ENCODE results near the gene HSPD1.

The HSPD1 gene

DNA sequence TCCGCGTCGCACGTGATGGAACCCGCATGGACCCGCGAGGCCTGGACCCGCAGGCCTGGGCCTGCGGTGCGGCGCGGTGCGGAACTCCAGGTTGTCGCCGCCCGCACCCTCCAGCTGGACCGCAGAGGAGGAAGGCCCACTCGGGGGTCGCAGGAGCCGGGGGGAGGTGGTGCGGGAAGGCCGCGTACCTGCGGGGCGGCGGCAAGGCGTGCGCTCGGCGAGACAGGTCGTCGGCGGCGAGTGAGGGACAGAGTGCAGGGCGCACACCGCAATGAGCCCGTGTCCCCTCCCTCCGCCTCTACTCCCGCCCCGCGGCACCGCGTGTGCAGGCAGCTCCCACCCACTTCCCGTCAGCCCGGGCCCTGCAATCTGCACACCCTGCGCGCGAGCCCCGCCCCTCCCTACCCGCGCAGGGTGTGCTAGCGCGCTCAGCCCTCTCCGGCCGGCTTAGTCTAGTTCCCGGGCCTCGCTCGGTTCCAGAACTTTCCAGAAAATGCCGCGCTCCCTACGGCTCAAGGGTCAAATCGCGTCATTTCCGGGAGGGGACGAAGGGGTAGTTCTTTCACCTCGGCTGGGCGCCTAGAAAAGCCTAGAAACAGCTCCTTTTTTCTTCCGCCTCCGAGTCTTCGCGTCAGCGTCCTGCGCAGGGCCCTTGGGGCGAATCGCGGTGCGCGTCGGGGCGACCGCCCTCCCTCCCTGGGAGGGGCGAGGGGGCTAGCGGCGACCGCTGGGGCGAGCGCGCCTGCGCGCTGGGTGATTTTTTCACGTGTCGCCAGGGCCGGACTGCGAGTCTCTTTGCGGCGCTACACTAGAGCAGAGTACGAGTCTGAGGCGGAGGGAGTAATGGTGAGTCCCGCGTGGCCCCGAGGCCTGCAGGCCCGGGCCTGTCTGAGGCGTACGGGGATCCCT lies at the start of gene HSPD1, which contains the start of gene HSPE1:
Gene HSPD1 (minus strand): TSS at position 247 of the 909 bp plus-strand sequence. CDS start 992 bp downstream, outside the sequence.
Gene HSPE1 (plus strand): TSS at position 786 of the 909 bp plus-strand sequence. CDS start 58 bp downstream, at position 844.
- DNase-seq = peak; percentile 97 to 98

- DNase-seq = no peak
These were observed 48.9 kb upstream of the HSPD1 start for GRCh38 chr2:197548582-197548981.

DNA sequence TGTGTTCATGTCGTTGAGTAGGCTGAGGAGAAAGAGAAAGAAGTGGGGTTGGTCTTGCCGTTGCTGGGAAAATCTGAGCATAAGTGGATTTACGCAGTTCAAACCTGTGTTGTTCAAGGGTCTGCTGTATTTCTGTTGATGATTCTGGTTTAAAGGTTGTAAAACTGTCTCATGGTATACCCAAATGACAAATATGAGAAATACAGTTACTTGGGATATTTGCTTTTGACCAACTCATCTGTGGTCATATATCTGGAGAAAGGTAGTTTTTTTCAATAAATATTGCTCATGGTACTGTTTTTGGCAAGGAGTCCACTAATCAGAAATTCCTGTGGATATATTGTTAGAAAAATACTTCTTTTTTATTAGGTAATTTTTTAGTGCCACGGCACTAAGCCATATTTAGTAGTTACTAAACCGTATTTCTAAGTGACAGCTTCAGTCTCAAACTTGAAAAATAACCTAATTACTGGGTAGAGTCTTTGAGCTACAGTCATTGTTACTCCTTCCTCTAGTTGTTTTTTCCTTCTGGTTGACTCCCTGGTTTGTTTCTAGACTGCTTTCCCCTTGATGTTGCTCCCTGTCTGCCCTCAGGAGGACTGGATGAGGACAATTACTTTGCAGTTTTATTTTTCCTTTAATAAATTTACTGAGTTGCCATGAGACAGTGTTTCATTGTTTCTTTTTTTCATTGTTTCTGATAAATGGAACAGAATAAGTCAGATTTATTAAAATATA lies 47.7 kb upstream of the HSPD1 start:
- DNase-seq = no peak

GRCh38 chr2:197543206-197543605 lies 43.6 kb upstream of the HSPD1 start:
- DNase-seq = no peak

- no peak for DNase-seq
These were observed 40.1 kb upstream of the HSPD1 start for GRCh38 chr2:197539734-197540133.

DNA sequence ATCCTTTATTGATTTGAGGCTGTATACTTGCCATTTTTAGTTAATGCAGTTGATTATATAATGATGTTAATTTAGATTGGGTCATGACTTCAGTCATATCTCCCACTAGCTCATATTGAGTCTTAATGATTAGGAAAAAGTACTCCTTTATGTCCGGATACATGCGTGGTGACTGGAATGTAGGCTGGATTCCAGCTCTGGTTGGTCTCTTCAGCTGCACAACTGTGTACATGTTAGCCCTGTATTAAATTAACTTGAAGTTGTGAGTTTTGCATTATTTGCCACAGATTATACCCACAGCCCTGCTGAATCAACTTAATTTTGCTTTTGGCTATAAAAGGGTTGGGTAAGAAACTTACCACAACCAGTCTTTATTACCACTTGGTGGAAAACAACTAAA lies 38.8 kb upstream of the HSPD1 start:
- no peak for DNase-seq

DNA sequence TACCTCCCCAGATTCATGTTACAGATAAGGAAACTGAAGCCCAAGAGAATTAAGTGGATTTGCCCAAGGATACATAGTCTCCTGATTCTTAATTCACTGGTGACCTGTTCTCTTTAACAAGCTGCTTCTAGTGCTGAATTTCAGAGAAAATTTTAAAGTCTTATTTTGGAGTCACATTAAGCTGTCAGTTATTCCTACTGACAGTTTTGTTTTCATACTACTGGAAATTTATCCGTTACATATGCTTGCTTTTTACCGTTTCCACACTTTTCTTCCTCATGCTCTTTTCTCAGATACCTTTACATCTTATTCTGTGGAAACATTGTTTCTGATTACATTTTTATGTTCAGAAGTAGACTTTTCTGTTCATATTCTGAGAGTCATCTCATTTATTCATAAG lies 17.5 kb upstream of the HSPD1 start:
- DNase-seq = no peak

GRCh38 chr2:197516393-197516761 lies 16.7 kb upstream of the HSPD1 start:
- no peak for DNase-seq

- DNase-seq = peak; percentile 94 to 97
These were observed 16.2 kb upstream of the HSPD1 start, which contains the start of gene MOB4 for GRCh38 chr2:197515739-197516392. Gene MOB4 (plus strand): TSS chr2:197516066. CDS start chr2:197516087, 21 bp downstream.

- DNase-seq = no peak
These were observed 15.7 kb upstream of the HSPD1 start for GRCh38 chr2:197515315-197515738.

DNA sequence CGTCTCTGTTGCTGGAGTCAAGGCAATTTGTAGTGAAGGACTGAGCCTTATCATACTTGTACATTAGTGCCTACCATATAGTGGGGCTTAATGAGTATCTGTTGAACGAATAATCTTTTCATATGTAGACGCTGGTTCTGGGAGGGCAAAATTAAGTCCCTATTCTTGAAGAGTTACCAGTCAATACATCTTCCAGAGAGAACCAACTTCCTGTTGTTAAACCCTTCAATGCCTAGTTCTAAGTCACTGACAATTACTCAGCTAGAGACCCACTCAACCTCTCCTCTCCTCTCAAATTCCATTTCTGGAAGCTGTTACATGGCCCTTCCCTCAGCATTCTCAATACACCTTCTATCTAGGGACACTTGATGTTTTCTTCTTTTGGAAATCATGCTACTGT lies 15.1 kb upstream of the HSPD1 start:
- DNase-seq = no peak

DNA sequence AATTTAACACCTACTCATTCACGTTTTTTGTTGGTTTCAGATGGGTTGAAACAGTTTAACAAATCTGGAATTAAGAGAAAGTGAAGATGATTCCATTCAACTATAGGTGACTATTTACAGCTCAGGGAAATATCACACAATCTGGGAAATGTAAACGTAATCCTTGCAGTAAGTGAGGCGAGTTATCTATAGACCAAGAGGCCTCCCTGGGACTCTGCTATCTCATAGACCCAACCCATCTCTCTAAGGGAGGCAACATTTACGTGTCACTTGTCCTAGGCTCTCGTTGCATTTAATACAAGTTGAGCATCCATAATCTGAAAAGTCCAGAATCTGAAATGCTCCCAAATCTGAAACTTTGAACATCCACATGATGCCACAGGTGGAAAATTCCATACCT lies 14.3 kb upstream of the HSPD1 start:
- DNase-seq = no peak

DNA sequence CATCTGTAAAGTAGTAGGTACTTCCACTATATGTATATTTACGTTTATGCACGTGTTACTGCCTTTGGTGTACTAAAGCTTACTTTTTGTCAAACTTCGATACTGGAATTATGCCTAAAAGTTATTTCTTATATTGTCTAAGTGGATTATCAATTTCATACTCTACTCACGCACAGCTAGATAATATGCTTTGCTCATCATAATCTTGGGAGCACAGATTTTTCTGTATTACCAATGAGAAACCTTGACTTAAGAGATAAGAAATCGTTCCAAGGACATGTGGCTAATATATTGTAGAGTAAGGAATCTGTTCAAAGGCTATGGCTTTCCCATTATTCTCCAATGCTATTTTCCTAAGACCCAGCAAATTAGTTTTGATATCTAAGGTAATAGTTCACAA lies 7.0 kb upstream of the HSPD1 start:
- no peak for DNase-seq

- DNase-seq = no peak
These were observed 4.9 kb upstream of the HSPD1 start for GRCh38 chr2:197504512-197504911.

DNA sequence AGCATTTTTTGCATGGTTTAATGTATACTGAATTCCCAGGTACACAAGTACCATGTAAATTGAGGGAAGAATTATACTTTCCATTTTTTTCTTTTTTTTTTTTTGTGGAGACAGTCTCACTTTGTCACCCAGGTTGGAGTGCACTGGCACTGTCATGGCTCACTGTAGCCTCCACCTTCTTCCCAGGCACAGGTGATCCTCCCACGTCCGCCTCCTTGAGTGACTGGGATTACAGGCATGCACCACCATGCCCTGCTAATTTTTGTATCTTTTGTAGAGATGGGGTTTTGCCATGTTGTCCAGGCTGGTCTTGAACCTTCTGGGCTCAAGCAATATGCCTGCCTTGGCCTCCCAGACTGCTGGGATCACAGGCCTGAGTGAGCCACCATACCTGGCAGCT lies 4.4 kb upstream of the HSPD1 start:
- no peak for DNase-seq

DNA sequence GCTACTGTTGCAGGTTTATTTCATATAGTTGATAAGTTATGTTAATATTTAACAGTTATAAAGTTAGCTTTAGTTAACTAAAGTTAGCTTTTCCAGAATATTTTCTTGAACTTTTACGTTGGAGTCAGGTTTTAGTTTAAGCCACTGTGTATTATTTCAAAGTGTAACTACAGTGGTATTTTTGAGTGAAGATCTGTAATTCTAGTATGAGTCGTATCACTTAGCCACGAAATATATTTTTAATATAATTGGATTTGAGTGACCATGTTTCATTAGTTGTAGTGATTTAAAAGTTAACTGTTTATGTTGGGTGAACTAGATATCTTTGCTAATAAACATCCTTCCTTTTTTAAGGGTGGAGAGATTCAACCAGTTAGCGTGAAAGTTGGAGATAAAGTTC lies 3.0 kb upstream of the HSPD1 start:
- DNase-seq = no peak

DNA sequence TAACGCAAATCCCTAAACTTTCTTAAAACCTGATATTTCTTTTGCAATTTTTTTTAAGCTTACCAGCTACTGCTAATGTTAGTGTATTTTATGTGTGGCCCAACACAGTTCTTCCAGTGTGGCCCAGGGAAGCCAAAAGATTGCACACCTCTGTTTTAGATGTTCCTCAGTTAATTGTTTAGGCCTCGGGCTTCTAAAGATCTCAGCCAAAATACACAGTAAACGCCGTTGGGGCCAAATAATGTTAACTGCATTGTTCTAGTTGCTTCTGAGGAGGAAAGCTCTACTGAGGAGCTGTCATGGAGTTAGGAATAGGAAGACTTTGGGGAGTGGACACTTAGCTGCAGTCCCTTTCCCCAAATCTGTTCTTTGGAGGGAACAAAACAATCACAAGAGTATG lies 2.6 kb upstream of the HSPD1 start:
- no peak for DNase-seq

DNA sequence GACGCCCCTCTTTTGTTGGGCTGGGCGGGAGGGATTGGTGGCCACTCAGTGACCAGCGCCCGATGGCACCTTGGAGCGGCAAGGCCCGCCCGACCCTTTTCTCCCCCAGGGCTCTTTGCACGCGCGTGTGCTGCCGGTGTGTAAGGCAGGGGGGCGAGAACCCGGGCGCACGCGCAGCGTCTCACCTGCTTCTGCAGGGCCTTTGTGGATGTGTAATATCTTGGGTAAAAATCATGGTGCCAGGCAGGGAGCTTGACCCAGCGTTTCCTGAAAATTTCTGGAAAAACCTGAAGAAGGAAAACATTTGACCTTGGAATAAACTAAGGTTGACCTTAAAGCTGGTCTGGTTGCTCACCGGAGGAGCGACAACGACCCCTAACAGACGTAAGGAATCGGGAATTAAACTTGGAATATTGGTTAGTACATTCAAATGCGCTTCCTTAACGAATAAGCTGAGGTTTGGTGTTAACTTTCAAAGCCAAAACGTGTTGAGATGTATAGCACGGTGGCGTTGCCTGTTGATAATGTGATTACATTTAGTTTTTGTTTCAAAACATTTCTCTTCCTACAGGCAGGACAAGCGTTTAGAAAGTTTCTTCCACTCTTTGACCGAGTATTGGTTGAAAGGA lies 977 bp upstream of the HSPD1 start:
- no peak for DNase-seq

DNA sequence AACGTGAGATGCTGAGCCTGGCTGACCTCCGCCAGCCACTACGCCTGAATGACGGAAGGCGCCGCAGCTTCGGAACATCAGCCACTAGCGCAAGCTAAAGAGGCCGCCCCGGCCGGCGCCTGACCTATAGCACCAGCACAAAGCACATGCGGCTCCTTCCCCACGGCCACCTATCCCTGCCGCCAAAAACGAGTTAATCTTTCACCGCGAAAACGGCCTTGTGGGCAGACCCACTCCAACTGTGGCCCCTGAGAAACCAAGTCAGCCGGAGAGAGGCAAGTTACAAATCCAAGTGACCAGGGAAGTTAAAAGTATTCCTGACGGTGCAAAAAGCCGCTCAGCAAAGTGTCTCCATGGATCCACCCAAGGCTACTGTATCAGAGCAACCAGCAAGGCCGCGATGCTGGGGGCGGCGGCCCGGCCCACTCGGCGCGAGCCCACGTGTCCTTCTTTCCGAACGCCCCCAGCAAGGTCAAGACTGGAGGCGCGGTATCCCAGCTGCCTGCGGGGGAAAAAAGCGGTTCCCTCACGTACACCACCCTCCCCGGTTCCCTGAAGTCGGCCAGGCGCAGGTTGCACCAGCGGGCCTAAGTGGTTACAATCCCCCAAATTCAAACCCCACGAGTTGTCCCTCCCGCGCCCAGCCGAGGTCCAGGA lies 575 bp downstream of the HSPD1 start:
- DNase-seq = peak; percentile 66 to 70

DNA sequence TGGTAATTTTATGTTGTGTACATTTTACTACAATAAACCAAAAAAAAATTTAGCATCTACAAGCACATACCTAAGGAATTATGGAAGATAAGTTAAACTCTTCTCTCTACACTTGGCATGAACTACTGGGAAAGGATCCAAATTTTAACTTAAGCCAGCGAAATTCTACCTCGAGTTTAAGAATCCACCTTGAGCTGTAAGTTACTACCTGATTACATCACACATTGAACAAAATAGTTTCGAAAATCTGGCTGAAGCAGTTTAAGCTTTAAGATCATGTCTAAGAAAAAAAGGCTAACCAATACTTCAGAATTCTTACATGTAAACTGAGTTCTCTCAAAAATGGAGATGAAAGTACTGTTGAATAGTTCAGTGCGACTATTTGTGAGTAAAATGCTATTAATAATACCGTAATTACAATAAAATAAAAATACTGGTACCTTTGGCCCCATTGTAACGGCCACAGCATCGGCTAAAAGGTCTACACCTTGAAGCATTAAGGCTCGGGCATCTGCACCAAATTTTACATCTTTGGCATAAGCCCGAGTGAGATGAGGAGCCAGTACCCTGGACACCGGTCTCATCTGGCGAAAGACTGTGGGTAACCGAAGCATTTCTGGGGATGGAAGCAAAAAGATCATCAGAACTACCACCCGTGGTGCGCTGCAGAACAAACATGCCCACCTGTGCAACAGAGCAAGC lies 1.3 kb downstream of the HSPD1 start:
- no peak for DNase-seq

- DNase-seq = no peak
These were observed 2.3 kb downstream of the HSPD1 start for GRCh38 chr2:197497326-197497725.

- DNase-seq = no peak
These were observed 2.9 kb downstream of the HSPD1 start for GRCh38 chr2:197496695-197497094.
